Stomach (tissue), 9 donors: ENCODE data around the gene GCC1. TPM values are rescaled to one million over a fixed set of nuclear protein-coding genes. Genes with fewer than 3 reads are reported as not detected.

Experiments used
- DNase-seq, 2 donors: peaks; one replicate each; pipeline versions ENCODE4 v3.0.0 to v3.0.0-alpha.2; 2013 to 2019
- H3K27ac ChIP-seq, 5 donors: fragments of 200-600 bp in 4 of 5; sonication (generic) in 4 of 5; one replicate each; pipeline ENCODE4 v1.5.1; 2013 to 2019; ENCODE audit warnings: mild to moderate bottlenecking in 1 of 5, moderate library complexity in 1 of 5
- H3K27me3 ChIP-seq, 3 donors: fragments of 200-600 bp; sonication (generic); one replicate each; pipeline ENCODE4 v1.5.1; 2017 to 2019; ENCODE audit warnings: mixed run types in 1 of 3
- H3K36me3 ChIP-seq, 4 donors: fragments of 200-600 bp; sonication (generic); 1 replicate in 3 of 4; 2 replicates in 1 of 4; pipeline ENCODE4 v1.5.1; 2016 to 2019
- H3K4me1 ChIP-seq, 4 donors: fragments of 200-600 bp; sonication (generic); one replicate each; pipeline ENCODE4 v1.5.1; 2016 to 2019
- H3K4me3 ChIP-seq, 4 donors: fragments of 200-600 bp; sonication (generic) in 3 of 4; one replicate each; pipeline ENCODE4 v1.5.1; 2016 to 2019; ENCODE audit warnings: mild to moderate bottlenecking in 1 of 4
- H3K9me3 ChIP-seq, 4 donors: fragments of 200-600 bp; sonication (generic); one replicate each; pipeline ENCODE4 v1.5.1; 2016 to 2019
- EP300 ChIP-seq: sonication (generic); formaldehyde crosslinking; IDR thresholded peaks from one replicate; pipeline ENCODE4 v1.6.1; 2017; ENCODE audit warnings: antibody characterized with exemption
- POLR2A ChIP-seq, 4 donors: fragments of 450-650 bp; IDR thresholded peaks; one replicate each; pipeline ENCODE4 v1.6.1; 2016; ENCODE audit warnings: antibody characterized with exemption in 4 of 4, control low read depth in 2 of 4, mild to moderate bottlenecking in 1 of 4, moderate library complexity in 1 of 4
- POLR2AphosphoS5 ChIP-seq, 3 donors: sonication (generic); formaldehyde crosslinking; IDR thresholded peaks; one replicate each; pipeline ENCODE4 v1.6.1; 2016; ENCODE audit warnings: antibody characterized with exemption in 3 of 3
- WGBS, 5 donors: extraction: QIAGEN DNeasy Blood & Tissue Kit in 3 of 5; methylation state at CpG; one replicate each; pipeline versions ENCODE4 v1.1.5 to v1.1.7; 2013 to 2018; 5-methylcytosine and 5-hydroxymethylcytosine counted together
- intact Hi-C: fragments of 100-400 bp; cut with DNase I; formaldehyde crosslinking; loops from one replicate; pipeline ENCODE4 v1.15.1; 2023; ENCODE audit warnings: low total_unique reads
- polyA plus RNA-seq, 3 donors: library from polyadenylated mRNA; stranded (reverse); fragments of 200-250 nt; gene quantifications; one replicate each; pipeline ENCODE4 v1.2.3, GENCODE V29; 2013
- total RNA-seq, 5 donors: library from RNA; depleted of rRNA; stranded (reverse); fragments of >200 nt; gene quantifications; one replicate each; pipeline versions ENCODE4 v1.1.0 to v1.2.3, GENCODE V29; 2014 to 2016
- TF ChIP-seq, protein P1 (sequence below), 7 experiments: fragments of 450-650 bp in 4 of 7; fragments of 200-600 bp in 3 of 7; sonication (generic) in 3 of 7; IDR thresholded peaks; one replicate each; pipeline ENCODE4 v1.5.1; 2016 to 2019; ENCODE audit warnings: antibody characterized with exemption in 7 of 7, control low read depth in 2 of 7, mild to moderate bottlenecking in 1 of 7
- donor health status: healthy with polysubstance abuse.
- donor health status: Bipolar disorder and iron deficiency.
- donor health status: healthy.

GCC1 gene
- total and polyA plus RNA-seq, 8 donors, result 2.9 to 37.9 (median 10.2) TPM

DNA sequence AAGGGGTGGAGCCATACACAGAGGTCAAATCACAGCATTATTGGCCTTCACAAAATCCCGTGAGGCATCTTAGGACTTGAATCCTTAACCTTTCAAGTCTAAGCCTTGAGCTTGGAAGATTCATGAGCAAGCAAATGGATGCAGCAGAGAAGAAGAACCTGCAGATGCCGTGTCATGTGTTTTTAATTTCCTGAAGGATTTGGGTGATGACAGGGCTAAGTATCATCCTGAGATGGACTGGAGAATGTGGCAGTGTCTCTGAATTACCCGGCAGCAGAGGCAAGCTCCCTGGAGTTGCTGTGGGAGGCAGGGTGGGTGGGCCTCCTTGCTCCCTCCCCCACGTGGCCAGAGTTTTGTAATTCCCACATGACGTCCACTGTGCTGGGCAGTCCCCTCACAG is 50.8 kb downstream of the GCC1 start:
- 42 to 64% (median 60%) methylated on average over 5 of the region's 5 CpGs for WGBS, 5 donors
- H3K36me3 ChIP-seq, result no peaks in the 10 kb centered on the region
- H3K4me1 ChIP-seq, result peaks cover 0 to 9% (median 4%) of the 10 kb centered on the region in 4 donors
- DNase-seq, result no peak
- intact Hi-C loops, result no loop called here
- H3K9me3 ChIP-seq, result peaks cover 0 to 9% (median 0%) of the 10 kb centered on the region in 4 donors
- peaks cover 0 to 52% (median 11%) of the 10 kb centered on the region in 3 donors for H3K27me3 ChIP-seq
- no peak overlapping the region for H3K4me3 ChIP-seq
- no peak for TF ChIP-seq EP300
- no peak for TF ChIP-seq POLR2A (IDR thresholded peaks at IDR 0.05)
- TF ChIP-seq, protein P1, sequence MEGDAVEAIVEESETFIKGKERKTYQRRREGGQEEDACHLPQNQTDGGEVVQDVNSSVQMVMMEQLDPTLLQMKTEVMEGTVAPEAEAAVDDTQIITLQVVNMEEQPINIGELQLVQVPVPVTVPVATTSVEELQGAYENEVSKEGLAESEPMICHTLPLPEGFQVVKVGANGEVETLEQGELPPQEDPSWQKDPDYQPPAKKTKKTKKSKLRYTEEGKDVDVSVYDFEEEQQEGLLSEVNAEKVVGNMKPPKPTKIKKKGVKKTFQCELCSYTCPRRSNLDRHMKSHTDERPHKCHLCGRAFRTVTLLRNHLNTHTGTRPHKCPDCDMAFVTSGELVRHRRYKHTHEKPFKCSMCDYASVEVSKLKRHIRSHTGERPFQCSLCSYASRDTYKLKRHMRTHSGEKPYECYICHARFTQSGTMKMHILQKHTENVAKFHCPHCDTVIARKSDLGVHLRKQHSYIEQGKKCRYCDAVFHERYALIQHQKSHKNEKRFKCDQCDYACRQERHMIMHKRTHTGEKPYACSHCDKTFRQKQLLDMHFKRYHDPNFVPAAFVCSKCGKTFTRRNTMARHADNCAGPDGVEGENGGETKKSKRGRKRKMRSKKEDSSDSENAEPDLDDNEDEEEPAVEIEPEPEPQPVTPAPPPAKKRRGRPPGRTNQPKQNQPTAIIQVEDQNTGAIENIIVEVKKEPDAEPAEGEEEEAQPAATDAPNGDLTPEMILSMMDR (IDR thresholded peaks at IDR 0.05), result no peak
- TF ChIP-seq POLR2AphosphoS5 (IDR thresholded peaks at IDR 0.05), result no peak
- no peak overlapping the region for H3K27ac ChIP-seq

GRCh38 chr7:127532736-127533135 is 52.7 kb downstream of the GCC1 start:
- no peak overlapping the region for H3K27ac ChIP-seq
- H3K9me3 ChIP-seq, result peaks cover 0 to 12% (median 2%) of the 10 kb centered on the region in 4 donors
- peaks cover 0 to 9% (median 4%) of the 10 kb centered on the region in 4 donors for H3K4me1 ChIP-seq
- TF ChIP-seq EP300 (no peak), POLR2AphosphoS5 (IDR thresholded peaks at IDR 0.05) (no peak), POLR2A (IDR thresholded peaks at IDR 0.05) (no peak)
- TF ChIP-seq, protein P1 (IDR thresholded peaks at IDR 0.05), result no peak
- H3K4me3 ChIP-seq, result no peak overlapping the region
- no peaks in the 10 kb centered on the region for H3K36me3 ChIP-seq
- intact Hi-C loops, result no loop called here
- peaks cover 0 to 36% (median 11%) of the 10 kb centered on the region in 3 donors for H3K27me3 ChIP-seq
- DNase-seq, result no peak

- H3K4me1 ChIP-seq, result peaks cover 0 to 8% (median 3%) of the 10 kb centered on the region in 4 donors
- H3K9me3 ChIP-seq, result peaks cover 0 to 12% (median 2%) of the 10 kb centered on the region in 4 donors
- TF ChIP-seq, protein P1 (IDR thresholded peaks at IDR 0.05), result no peak
- TF ChIP-seq POLR2AphosphoS5 (IDR thresholded peaks at IDR 0.05) (no peak), EP300 (no peak), POLR2A (IDR thresholded peaks at IDR 0.05) (no peak)
- H3K4me3 ChIP-seq, result no peak overlapping the region
- 8 to 48% (median 17%) methylated on average over 2 of the region's 2 CpGs for WGBS, 5 donors
- H3K27me3 ChIP-seq, result peaks cover 0 to 36% (median 10%) of the 10 kb centered on the region in 3 donors
- no peaks in the 10 kb centered on the region for H3K36me3 ChIP-seq
- no peak overlapping the region for H3K27ac ChIP-seq
- intact Hi-C loops, result no loop called here
- peak; percentile 12 to 37 for DNase-seq
Measured at GRCh38 chr7:127532151-127532550, 53.2 kb downstream of the GCC1 start.

Other genes with a start within 250 kb of the GCC1 start
- gene ZNF800, start 192.9 kb downstream of the GCC1 start, total RNA-seq, result 10 to 100 TPM in 4 of 5 donors, 1 to 10 TPM in 1; 9.3 to 41.9 (median 32.6) TPM
- 1 to 10 TPM; 3.8 to 7.0 (median 6.4) TPM for gene ZNF800, start 192.9 kb downstream of the GCC1 start, polyA plus RNA-seq
- 100 to 1,000 TPM in 2 of 5 donors, 10 to 100 TPM in 3; 29.8 to 126 (median 80.8) TPM for gene ARF5, start 2.8 kb upstream of the GCC1 start, total RNA-seq
- gene ARF5, start 2.8 kb upstream of the GCC1 start, polyA plus RNA-seq, result 100 to 1,000 TPM; 166 to 223 (median 166) TPM
- gene FSCN3, start 8.1 kb upstream of the GCC1 start, total RNA-seq, result 1 to 10 TPM in 2 of 5 donors, not detected in 3; 5.0 to 5.2 TPM
- 1 to 10 TPM in 1 of 3 donors, under 1 TPM in 1, not detected in 1; 0.62 to 1.0 TPM for gene FSCN3, start 8.1 kb upstream of the GCC1 start, polyA plus RNA-seq
- not detected for gene PAX4, start 32.5 kb upstream of the GCC1 start, total RNA-seq
- not detected for gene PAX4, start 32.5 kb upstream of the GCC1 start, polyA plus RNA-seq
- 100 to 1,000 TPM; 123 to 799 (median 162) TPM for gene SND1, start 66.6 kb upstream of the GCC1 start, total RNA-seq
- 10 to 100 TPM; 63.3 to 89.4 (median 85.9) TPM for gene SND1, start 66.6 kb upstream of the GCC1 start, polyA plus RNA-seq